Activated CD8-positive, alpha-beta memory T cell treated with anti-CD3 and anti-CD28 coated beads for 24 hours (primary cell): ENCODE data around the gene TMEM229B.
"Not testable (repeated sequence)": the region's sequence is repeated elsewhere in the genome, so short reads cannot be mapped to it uniquely, and the experiment has no call there.

Experiments
- DNase-seq: peaks from one replicate; pipeline ENCODE4 v3.0.0-alpha.2; 2020

The TMEM229B gene

DNA sequence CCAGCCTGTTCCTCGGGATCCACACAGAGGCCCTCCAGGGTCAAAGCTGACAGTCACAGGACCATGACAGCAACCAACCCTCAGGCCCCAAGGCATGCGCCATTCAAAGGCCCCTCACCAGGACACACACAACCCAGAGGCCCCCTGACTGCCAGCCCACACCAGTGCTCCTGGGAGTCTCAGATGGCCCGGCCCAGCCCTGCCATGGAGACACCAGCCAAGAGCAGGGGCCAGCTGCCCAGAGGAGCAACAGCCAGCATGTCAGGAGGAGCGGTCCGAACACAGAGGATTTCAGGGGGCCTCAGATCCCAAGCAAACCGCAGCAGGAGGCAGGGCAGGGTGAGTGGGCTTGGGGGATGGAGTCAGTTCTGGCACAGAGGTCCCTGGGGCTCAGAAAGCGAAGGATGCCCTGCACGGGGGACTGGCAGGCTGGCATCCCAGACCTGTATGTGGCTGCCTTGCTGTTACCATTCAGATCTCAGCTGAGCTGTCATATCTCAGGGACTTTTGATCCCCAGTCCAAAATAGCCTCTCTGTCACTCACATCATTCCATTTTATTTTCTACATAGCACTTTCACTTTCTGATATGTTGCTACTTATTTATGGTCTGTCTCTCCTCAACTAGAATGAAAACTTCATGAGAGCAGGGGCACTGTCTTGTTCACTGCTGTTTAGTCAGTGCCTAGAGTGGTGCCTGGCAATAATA is 4.8 kb downstream of the TMEM229B start:
- no peak for DNase-seq

GRCh38 chr14:67482231-67483164 is 6.0 kb downstream of the TMEM229B start:
- DNase-seq, result no peak

- no peak for DNase-seq
These were observed 8.5 kb downstream of the TMEM229B start for GRCh38 chr14:67480011-67480410.

- no peak for DNase-seq
These were observed 9.8 kb downstream of the TMEM229B start for GRCh38 chr14:67478800-67479084.

DNA sequence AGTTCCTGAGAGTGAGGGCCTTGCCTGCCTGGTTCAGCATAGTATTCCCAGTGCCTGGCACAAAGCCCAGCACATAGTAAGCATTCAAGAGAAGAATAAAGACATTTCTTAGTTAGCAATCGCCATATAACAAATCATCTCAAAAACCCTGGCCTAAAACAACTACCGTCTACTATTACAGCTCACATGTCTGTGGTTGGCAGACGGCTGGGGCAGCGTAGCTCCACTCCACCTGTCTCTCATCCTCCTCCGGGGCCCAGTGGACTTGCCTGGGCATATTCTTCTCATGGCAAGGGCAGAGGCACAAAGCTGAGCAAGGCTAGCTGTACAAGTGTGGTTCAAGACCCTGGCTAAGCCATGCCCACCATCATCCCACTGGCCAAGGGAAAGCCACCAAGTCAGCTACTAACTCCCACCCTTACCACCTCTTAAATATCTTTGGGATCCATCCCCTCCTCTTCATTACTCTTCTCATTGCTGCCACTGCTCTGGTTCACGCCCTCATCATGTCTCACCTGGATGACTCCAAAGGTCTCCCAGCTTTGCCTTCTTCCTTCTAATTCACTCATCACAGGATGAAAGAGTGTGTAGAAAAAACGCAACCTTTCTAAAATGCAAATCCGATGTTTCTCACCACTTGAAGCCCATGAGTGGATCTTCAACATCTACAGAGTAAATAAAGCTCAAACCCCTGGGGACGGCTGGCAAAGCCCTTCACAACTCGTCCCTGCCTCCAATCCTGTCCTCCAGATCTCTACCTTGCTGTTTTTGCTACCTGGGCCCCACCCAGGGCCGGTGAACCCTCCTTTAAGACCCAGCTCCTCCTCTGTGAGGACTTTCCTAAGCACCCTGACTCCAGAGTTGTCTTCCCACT is 10.4 kb downstream of the TMEM229B start:
- no peak for DNase-seq

GRCh38 chr14:67474366-67474765 is 14.2 kb downstream of the TMEM229B start:
- no peak for DNase-seq

- DNase-seq, result no peak
These were observed 15.0 kb downstream of the TMEM229B start for GRCh38 chr14:67473290-67474082.

GRCh38 chr14:67472726-67473125 is 15.8 kb downstream of the TMEM229B start:
- DNase-seq, result no peak

DNA sequence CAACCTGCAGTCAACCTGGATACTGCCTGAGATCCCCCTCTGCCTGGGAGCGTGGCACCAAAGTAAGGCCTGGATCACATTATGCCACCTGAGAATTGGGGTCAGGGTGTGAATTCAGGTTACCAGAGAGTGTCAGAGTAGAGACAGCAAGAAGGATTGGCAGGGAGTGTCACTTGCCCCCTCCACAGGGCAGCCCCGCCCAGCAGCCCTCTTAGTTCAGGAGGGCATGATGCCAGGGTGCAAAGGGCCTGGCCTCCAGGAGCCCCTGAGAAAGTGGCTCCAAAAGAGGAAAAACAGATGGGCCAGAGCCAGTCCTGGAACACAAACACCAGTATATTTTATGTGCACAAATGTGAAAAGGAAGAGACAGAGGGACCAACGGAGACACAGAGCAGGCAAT is 18.6 kb downstream of the TMEM229B start:
- no peak for DNase-seq

GRCh38 chr14:67468378-67468730 is 20.2 kb downstream of the TMEM229B start:
- no peak for DNase-seq

GRCh38 chr14:67467134-67467533 is 21.4 kb downstream of the TMEM229B start:
- DNase-seq, result no peak

DNA sequence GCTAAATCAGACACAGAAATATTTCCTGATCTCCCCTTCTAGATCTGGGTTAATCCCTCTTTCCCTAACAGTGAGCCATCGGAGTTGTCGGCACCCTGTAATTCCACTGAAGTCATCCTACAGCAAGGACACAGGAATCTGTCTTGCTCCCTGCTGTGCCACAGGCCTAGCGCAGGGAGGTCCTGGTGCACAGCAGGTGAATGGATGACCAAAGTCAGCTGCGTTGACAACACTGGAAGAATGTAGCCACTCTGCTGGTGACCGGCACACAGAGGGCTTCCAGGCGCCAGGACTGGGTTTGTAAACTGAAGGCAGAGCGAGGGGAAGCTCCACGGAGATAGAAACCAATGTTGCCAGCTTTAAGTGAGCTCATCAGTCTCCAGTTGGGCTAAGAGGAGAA is 23.6 kb downstream of the TMEM229B start:
- no peak for DNase-seq

- DNase-seq, result no peak
These were observed 24.1 kb downstream of the TMEM229B start for GRCh38 chr14:67464377-67464776.

GRCh38 chr14:67463900-67464299 is 24.6 kb downstream of the TMEM229B start:
- no peak for DNase-seq

GRCh38 chr14:67461996-67462395 is 26.5 kb downstream of the TMEM229B start:
- DNase-seq, result no peak

- no peak for DNase-seq
These were observed 27.1 kb downstream of the TMEM229B start for GRCh38 chr14:67461341-67461985.

DNA sequence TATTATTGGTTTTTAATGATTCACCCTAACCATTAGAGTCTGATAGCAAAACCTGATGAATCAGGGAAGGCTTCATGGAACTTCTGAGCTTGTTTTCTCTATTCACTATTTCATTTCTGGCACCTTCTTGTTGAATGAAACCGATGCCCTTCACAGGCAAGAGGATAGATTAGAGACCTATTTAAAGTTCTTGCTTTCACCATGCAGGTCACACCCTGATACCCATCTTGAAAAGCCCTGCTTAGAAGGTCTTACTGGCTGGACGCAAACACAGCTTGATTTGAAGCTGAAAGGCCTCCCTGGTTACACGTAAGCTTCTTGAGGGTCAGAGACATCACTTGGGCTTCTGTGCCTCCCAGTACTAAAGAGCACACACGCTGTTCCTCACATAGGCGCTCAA is 29.2 kb downstream of the TMEM229B start:
- DNase-seq, result no peak

DNA sequence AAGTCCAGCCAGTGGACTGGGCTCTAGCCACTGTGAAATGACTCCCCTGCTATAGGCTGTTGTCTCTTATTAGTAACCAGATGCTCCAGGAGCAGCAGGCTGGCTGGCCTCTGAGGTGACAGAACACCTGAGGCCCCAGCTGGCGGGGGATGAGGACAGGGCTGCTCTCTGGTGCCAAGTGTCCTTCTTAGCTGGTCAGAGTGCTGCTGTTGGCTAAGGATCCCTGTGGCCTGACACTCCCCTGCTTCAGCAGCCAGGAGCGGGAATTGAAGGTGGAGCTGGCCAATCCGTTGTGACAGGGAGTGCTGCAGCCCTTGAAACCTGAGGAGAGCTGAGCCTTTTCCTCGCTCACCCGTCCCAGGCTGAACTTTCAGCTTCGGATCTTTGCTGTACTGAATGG is 30.7 kb downstream of the TMEM229B start:
- DNase-seq, result no peak

DNA sequence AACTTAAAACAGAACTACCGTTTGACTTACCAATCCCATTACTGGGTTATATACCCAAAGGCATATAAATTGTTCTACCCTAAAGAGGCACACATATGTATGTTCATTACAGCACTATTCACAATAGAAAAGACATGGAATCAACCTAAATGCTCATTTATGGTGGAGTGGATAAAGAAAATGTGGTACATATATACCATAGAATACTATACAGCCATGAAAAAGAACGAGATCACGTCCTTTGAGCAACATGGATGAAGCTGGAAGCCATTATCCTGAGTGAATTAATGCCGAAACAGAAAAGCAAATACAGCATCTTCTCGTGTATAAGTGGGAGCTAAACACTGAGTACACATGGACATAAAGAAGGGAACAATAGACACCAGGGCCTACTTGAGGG is 31.8 kb downstream of the TMEM229B start:
- DNase-seq, result no peak

GRCh38 chr14:67453575-67454300 is 34.8 kb downstream of the TMEM229B start:
- no peak for DNase-seq

DNA sequence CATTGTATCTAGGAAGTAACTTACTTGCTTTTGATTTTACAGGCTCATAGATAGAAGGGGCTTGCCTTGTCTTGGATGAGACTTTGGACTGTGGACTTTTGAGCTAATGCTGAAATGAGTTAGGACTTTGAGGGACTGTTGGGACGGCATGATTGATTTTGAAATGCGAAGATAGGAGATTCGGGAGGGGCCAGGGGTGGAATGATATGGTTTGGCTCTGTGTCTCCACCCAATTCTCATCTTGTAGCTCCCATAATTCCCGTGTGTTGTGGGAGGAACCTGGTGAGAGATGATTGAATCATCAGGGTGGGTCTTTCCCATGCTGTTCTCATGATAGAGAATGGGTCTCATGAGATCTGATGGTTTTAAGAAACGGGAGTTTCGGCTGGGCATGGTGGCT is 36.9 kb downstream of the TMEM229B start:
- DNase-seq, result not testable (repeated sequence)
